Activated naive CD8-positive, alpha-beta T cell treated with anti-CD3 and anti-CD28 coated beads, Interleukin-2, amount 10 ng/mL, durations not matched to agents 7 days and 5 days (primary cell): ENCODE results near the gene SUGP1. TPM values are rescaled to one million over a fixed set of nuclear protein-coding genes. Genes with fewer than 3 reads are reported as not detected.
"Not testable (repeated sequence)": the region's sequence is repeated elsewhere in the genome, so short reads cannot be mapped to it uniquely, and the experiment has no call there.

Experiments
- ATAC-seq: fragments of 150-1000 bp; cut with Tn5 transposase; one replicate; pipeline ENCODE4 v1.10.0; 2021; ENCODE audit warnings: low read depth, moderate library complexity
- POLR2A ChIA-PET: fragments of 350-600 bp; sonication (Branson Sonifier 250); formaldehyde crosslinking; loops from one replicate; lab custom pipeline; 2021; ENCODE audit warnings: antibody characterized with exemption; lab: Charles Lee
- DNase-seq: peaks from one replicate; pipeline ENCODE4 v3.0.0; 2021
- H3K27ac Mint-ChIP-seq: one replicate; pipeline ENCODE4 v1.8.0; 2022; ENCODE audit warnings: mild to moderate bottlenecking, mixed read lengths
- H3K27me3 Mint-ChIP-seq: one replicate; pipeline ENCODE4 v1.8.0; 2022; ENCODE audit warnings: mild to moderate bottlenecking, moderate library complexity, mixed read lengths
- H3K36me3 Mint-ChIP-seq: one replicate; pipeline ENCODE4 v1.8.0; 2021; ENCODE audit warnings: mild to moderate bottlenecking, mixed read lengths
- H3K4me1 Mint-ChIP-seq: one replicate; pipeline ENCODE4 v1.8.0; 2021; ENCODE audit warnings: mixed read lengths
- H3K4me3 Mint-ChIP-seq: one replicate; pipeline ENCODE4 v1.8.0; 2022; ENCODE audit warnings: mild to moderate bottlenecking, moderate library complexity, mixed read lengths
- H3K9me3 Mint-ChIP-seq: one replicate; pipeline ENCODE4 v1.8.0; 2021; ENCODE audit warnings: mixed read lengths
- total RNA-seq, 2 experiments: library from RNA; stranded (reverse); gene quantifications; one replicate each; pipeline ENCODE4 v1.2.3, GENCODE V29; 2021

The SUGP1 gene
- total RNA-seq, 2 experiments from 2014 or later, result 66.8 to 70.6 TPM

DNA sequence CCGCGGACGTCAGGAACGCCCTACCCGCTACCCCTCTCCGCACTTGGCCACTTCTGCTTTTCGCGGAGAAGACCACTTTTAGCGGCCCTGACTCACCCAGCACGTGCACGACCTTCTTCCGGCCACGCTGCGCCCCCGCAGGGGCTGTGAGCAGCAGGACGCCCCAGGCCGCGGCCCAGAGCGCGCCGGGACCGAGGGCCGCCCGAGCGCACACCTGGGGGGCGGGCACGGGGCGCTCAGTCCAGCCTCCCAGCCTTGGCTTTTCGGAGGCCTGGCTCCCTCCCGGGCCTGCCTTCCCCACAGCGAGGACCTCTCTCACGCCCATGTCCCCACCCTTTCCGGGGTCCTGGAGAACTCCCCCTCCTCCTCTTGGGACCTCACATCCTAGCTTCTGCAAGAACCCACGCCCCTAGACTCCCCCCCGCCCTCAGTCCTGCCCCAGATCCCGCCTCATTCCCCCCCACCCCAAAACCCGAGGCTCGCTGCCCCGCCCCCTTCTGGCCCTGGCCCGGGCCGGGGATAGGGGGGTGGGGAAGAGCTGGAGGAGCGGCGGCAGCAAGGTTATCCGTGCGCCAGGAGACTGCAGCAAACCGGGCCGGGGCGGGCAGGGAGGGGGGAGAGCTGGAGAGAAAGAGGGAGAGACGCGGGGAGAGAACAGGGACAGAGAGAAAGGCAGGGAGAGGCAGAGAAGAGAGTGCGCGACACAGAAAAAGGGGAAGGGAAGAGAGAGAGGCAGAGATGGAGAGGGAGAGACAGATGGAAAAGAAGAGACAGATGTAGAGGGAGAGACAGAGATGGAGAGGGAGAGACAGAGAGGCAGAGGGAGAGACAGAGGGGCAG is 58.7 kb downstream of the SUGP1 start:
- H3K4me1 Mint-ChIP-seq, result peaks cover 6% of the 10 kb centered on the region
- peaks cover 1% of the 10 kb centered on the region for H3K36me3 Mint-ChIP-seq
- POLR2A ChIA-PET, result no interaction called here
- no peak for DNase-seq
- H3K4me3 Mint-ChIP-seq, result no peak overlapping the region
- ATAC-seq, result no peak
- H3K27ac Mint-ChIP-seq, result no peak overlapping the region
- no peaks in the 10 kb centered on the region for H3K9me3 Mint-ChIP-seq
- H3K27me3 Mint-ChIP-seq, result peaks cover 50% of the 10 kb centered on the region

GRCh38 chr19:19260417-19261214 is 59.7 kb downstream of the SUGP1 start:
- peaks cover 6% of the 10 kb centered on the region for H3K4me1 Mint-ChIP-seq
- H3K9me3 Mint-ChIP-seq, result no peaks in the 10 kb centered on the region
- ATAC-seq (no peak), DNase-seq (no peak)
- peaks cover 1% of the 10 kb centered on the region for H3K36me3 Mint-ChIP-seq
- POLR2A ChIA-PET, result no interaction called here
- no peak overlapping the region for H3K4me3 Mint-ChIP-seq
- H3K27me3 Mint-ChIP-seq, result peaks cover 52% of the 10 kb centered on the region
- no peak overlapping the region for H3K27ac Mint-ChIP-seq

- H3K27me3 Mint-ChIP-seq, result peaks cover 49% of the 10 kb centered on the region
- peaks cover 6% of the 10 kb centered on the region for H3K4me1 Mint-ChIP-seq
Observed at GRCh38 chr19:19259741-19260140, 60.6 kb downstream of the SUGP1 start.

GRCh38 chr19:19258589-19259338 is 61.5 kb downstream of the SUGP1 start:
- POLR2A ChIA-PET, result no interaction called here
- ATAC-seq (no peak), DNase-seq (no peak)
- Mint-ChIP-seq H3K36me3 (peaks cover 1% of the 10 kb centered on the region), H3K27me3 (peaks cover 45% of the 10 kb centered on the region), H3K9me3 (no peaks in the 10 kb centered on the region), H3K4me1 (peaks cover 6% of the 10 kb centered on the region), H3K4me3 (no peak overlapping the region), H3K27ac (no peak overlapping the region)

More at GRCh38 chr19:19259741-19260140, 60.6 kb downstream of the SUGP1 start:
- H3K36me3 Mint-ChIP-seq, result peaks cover 1% of the 10 kb centered on the region
- DNase-seq, result no peak
- no peak overlapping the region for H3K4me3 Mint-ChIP-seq
- POLR2A ChIA-PET, result no interaction called here
- no peak for ATAC-seq
- no peaks in the 10 kb centered on the region for H3K9me3 Mint-ChIP-seq
- H3K27ac Mint-ChIP-seq, result no peak overlapping the region

GRCh38 chr19:19257836-19258588 is 62.3 kb downstream of the SUGP1 start:
- H3K4me3 Mint-ChIP-seq, result no peak overlapping the region
- peaks cover 38% of the 10 kb centered on the region for H3K27me3 Mint-ChIP-seq
- peaks cover 1% of the 10 kb centered on the region for H3K36me3 Mint-ChIP-seq
- no peaks in the 10 kb centered on the region for H3K9me3 Mint-ChIP-seq
- peaks cover 6% of the 10 kb centered on the region for H3K4me1 Mint-ChIP-seq
- ATAC-seq (no peak), DNase-seq (no peak)
- POLR2A ChIA-PET, result no interaction called here
- no peak overlapping the region for H3K27ac Mint-ChIP-seq

GRCh38 chr19:19257137-19257536 is 63.2 kb downstream of the SUGP1 start:
- Mint-ChIP-seq H3K27me3 (peaks cover 32% of the 10 kb centered on the region), H3K9me3 (no peaks in the 10 kb centered on the region), H3K4me3 (no peak overlapping the region), H3K27ac (no peak overlapping the region), H3K4me1 (peaks cover 3% of the 10 kb centered on the region), H3K36me3 (peaks cover 1% of the 10 kb centered on the region)
- POLR2A ChIA-PET, result no interaction called here
- ATAC-seq (no peak), DNase-seq (no peak)

- POLR2A ChIA-PET, result no interaction called here
- Mint-ChIP-seq H3K27me3 (peaks cover 28% of the 10 kb centered on the region), H3K36me3 (peaks cover 1% of the 10 kb centered on the region), H3K4me3 (no peak overlapping the region), H3K9me3 (no peaks in the 10 kb centered on the region), H3K4me1 (no peaks in the 10 kb centered on the region), H3K27ac (no peak overlapping the region)
- DNase-seq (no peak), ATAC-seq (no peak)
Observed at GRCh38 chr19:19256072-19256969, 64.0 kb downstream of the SUGP1 start.

DNA sequence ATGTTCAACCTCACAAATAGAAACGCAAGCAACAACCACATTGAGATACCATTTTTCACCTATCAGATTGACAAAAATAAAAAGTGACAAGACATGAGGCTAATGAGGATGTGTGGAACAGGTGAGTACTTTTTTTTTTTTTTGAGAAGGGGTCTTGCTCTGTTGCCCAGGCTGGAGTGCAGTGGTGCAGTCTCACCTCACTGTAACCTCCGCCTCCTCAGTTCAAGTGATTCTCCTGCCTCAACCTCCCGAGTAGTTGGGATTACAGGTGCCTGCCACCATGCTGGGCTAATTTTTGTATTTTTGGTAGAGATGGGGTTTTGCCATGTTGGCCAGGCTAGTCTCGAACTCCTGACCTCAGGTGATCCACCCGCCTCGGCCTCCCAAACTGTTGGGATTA is 66.9 kb downstream of the SUGP1 start:
- H3K4me1 Mint-ChIP-seq, H3K4me3 Mint-ChIP-seq, H3K27ac Mint-ChIP-seq, POLR2A ChIA-PET, H3K9me3 Mint-ChIP-seq, H3K36me3 Mint-ChIP-seq, DNase-seq, ATAC-seq: not testable (repeated sequence)
- peaks cover 25% of the 10 kb centered on the region for H3K27me3 Mint-ChIP-seq

DNA sequence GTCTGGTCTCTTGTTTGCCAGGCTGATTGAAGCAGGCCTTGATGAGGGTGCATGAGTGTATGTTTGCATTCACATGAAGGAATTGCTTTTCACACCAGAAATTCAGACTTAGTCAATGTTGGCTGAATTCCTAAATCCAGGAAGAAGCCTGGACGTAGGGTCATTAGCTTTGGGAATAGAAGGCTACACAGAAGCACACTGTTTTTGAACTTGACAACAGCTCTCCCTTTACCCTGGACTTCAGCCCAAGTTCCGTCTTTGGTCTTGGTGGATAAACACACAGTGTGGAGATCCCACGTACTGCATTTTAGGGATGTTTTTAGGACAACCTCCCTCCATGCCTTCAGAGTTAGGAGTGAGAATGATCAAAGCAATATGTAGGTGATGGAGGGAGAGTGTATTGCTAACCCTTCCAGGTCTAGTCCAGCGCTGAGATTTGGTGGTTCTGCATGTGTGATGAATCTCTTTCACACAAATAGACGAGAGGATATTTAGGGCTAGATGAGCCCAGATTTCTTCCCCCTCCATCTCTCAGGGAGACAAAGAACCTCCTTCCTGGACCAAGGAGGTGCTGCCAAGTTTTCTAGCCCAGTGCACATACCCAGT is 70.0 kb downstream of the SUGP1 start:
- POLR2A ChIA-PET, result no interaction called here
- peaks cover 17% of the 10 kb centered on the region for H3K27me3 Mint-ChIP-seq
- H3K4me3 Mint-ChIP-seq, result no peak overlapping the region
- no peak for ATAC-seq
- H3K36me3 Mint-ChIP-seq, result no peaks in the 10 kb centered on the region
- no peak for DNase-seq
- H3K9me3 Mint-ChIP-seq, result no peaks in the 10 kb centered on the region
- no peak overlapping the region for H3K27ac Mint-ChIP-seq
- no peaks in the 10 kb centered on the region for H3K4me1 Mint-ChIP-seq

- no peak overlapping the region for H3K4me3 Mint-ChIP-seq
- no peak for ATAC-seq
- DNase-seq, result no peak
- H3K27ac Mint-ChIP-seq, result no peak overlapping the region
- H3K36me3 Mint-ChIP-seq, result no peaks in the 10 kb centered on the region
- H3K9me3 Mint-ChIP-seq, result peaks cover 4% of the 10 kb centered on the region
- POLR2A ChIA-PET, result no interaction called here
- H3K4me1 Mint-ChIP-seq, result no peaks in the 10 kb centered on the region
- no peaks in the 10 kb centered on the region for H3K27me3 Mint-ChIP-seq
Observed at GRCh38 chr19:19240476-19240875, 79.8 kb downstream of the SUGP1 start.

DNA sequence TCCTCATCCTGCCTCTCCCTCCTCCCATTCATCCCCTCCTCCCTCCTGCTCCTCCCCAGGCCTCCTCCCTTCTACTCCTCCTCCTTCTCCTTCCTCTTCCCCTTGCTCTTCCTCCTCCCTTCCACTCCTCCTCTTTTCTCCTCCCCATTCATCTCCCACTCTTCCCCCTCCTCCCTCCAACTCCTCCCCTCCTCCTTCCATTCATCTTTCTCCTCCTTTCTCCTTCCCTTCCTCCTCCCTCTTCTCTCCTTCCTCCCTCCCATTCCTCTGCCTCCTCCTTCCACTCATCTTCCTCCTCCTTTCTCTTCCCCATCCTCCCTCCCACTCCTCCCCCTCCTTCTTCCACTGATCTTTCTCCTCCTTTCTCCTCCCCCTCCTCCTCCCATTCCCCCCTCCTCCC is 80.6 kb downstream of the SUGP1 start:
- Mint-ChIP-seq H3K4me3 (no peak overlapping the region), H3K36me3 (no peaks in the 10 kb centered on the region), H3K9me3 (peaks cover 4% of the 10 kb centered on the region), H3K4me1 (no peaks in the 10 kb centered on the region), H3K27me3 (no peaks in the 10 kb centered on the region), H3K27ac (no peak overlapping the region)
- POLR2A ChIA-PET, result no interaction called here
- no peak for DNase-seq
- ATAC-seq, result no peak
